Stimulated activated CD8-positive, alpha-beta memory T cell treated with anti-CD3 and anti-CD28 coated beads, Interleukin-12 subunit alpha, Interleukin-12 subunit beta, amount 100 ng/mL, for 4 hours (primary cell): ENCODE data around the gene TRIM2.

Source experiments
- DNase-seq: peaks from one replicate; pipeline ENCODE4 v3.0.0-alpha.2; 2020; ENCODE audit warnings: low read depth

The TRIM2 gene

DNA sequence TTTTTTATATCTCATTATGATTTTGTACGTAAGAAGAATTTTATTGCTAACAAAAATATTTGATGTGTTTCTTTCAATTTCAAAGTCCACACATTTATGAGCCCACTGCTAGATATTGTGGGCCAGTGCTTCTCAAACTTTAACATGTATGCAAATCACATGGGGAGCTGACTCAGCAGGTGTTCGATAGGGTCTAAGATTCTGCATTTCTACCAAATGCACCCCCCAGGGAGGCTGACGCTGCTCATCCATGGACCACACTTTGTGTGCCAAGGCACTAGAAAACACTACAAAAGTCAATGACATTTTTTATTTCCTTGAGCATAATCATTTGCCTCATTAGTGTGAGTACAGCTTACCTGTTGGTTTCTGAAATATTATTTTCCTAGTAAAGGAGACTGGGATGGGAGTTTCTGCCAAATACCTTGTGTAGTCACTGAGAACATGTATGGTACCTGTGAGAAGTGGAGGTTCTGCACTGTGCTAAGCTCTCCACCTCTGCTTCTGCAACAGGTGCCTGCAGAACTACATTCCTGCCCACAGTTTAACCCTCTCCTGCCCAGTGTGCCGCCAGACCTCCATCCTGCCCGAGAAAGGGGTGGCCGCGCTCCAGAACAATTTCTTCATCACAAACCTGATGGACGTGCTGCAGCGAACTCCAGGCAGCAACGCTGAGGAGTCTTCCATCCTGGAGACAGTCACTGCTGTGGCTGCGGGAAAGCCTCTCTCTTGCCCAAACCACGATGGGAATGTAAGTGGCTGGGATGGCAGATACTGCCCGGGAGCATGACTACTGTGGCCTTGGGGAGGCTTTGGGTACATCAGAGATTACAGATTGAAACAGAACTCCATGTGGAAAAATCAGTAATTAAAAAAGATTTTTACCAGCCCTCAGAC is 71.4 kb downstream of the TRIM2 start:
- no peak for DNase-seq

- no peak for DNase-seq
These were observed 72.7 kb downstream of the TRIM2 start for GRCh38 chr4:153276971-153277370.

DNA sequence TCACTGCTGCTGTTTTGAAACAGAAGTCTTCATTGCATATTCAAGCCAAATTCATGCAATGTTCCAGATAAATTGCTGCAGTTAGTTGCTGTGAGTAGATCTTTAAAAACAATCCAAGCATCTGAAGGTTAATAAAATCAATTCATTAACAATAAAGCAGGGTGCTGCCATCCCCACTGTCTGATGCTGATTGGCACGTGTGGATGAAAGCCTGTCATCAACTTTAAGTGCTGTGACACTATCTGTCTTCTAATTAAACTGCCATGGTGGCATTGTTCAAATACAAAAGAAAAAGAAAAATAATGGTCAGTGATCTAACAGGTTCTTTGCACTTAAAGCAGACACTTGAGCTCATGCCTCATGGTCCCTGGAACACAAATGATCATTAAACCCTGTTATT is 77.2 kb downstream of the TRIM2 start:
- no peak for DNase-seq

GRCh38 chr4:153282023-153282422 is 77.8 kb downstream of the TRIM2 start:
- no peak for DNase-seq

DNA sequence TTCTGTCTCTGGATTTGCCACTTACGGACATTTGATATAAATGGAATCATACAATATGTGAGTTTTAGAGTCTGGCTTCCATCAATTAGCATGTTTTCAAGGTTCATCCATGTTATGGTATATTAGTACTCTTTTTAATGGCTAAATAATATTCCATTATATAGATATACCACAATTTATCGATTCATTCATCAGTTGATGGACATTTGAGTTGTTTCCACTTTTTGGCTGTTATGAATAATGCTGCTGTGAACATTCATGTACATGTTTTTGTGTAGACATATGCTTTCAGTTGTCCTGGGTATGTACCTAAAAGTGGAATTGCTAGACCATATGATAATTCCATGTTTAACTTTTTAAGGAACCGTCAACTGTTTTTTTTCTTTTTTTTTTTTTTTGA is 79.0 kb downstream of the TRIM2 start:
- no peak for DNase-seq

- no peak for DNase-seq
These were observed 85.9 kb downstream of the TRIM2 start for GRCh38 chr4:153290134-153290533.

- DNase-seq: no peak
These were observed 87.3 kb downstream of the TRIM2 start for GRCh38 chr4:153291562-153291961.

GRCh38 chr4:153292897-153293741 is 88.9 kb downstream of the TRIM2 start:
- no peak for DNase-seq

DNA sequence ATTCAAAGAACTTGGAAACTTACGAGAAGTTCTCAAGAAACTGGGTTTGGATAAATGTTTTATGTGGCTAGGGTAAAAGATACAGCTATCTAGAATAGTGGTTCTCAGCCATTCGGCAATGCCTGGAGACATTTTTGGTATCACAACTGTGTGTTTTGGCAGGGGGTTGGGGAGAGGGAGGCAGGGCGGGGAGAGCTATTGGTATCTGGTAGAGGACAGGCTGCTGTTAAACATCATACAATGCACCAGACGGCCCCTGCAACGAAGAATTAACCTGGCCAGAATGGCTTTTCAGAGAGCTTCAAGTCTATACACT is 89.5 kb downstream of the TRIM2 start:
- DNase-seq: no peak

DNA sequence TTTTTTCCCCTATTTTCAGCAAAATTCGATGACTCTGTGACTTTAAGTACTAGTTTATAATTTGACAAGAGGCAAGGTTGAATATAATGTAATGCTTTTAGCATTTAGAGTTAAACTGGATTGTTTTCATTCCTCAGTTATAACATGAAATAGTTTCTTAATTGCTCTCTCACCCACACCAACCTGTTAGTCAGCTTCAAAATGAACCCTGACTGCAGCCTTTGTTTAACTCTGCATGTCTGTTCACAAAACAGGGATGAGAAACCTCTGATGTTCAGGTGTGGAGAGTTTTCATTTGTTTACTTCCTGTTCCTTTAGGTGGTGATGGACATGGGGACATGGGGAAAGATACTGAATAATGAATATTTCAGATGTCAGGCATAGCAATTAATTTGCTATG is 90.4 kb downstream of the TRIM2 start:
- no peak for DNase-seq

GRCh38 chr4:153295131-153295755 is 91.0 kb downstream of the TRIM2 start:
- no peak for DNase-seq

DNA sequence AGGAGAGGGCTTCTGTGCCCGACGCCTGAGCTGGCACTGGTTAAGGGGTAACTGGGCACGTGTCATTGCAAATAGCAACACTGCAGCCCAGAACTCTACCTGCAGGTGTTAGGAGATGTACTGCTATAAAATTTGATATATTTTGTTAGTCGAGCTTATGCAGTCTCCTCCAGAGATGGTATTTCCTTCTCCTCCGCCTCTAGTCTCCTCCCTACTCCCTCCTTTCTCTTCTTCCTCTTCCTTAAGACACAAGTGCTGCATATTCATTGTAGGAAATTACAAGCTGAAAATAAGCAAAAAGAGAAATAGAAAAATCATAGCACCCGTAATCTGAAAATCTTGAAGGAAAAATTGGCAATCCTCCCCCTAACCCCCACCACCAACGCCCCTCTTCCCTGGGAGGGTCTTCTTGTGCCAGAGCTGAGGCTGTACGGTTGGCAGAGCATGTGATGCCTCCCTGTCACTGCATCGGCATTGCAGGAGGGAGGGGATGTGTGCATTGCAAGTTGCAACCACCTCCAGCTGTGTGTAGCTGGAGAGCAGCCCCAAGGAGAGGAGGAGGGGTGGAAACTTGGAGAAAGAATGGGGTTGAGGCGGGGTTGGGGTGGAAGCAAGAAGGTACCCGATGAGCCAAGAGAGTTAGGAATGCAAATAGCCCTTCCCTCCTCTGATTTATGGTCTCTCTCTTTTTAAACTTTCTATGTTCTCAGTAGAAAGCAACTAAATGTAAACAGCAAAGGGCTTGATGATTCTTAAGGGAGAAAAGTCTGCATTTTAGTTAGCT is 92.0 kb downstream of the TRIM2 start:
- DNase-seq: no peak

- DNase-seq: no peak
These were observed 92.9 kb downstream of the TRIM2 start for GRCh38 chr4:153297116-153297515.

- DNase-seq: no peak
These were observed 106.5 kb downstream of the TRIM2 start for GRCh38 chr4:153310793-153311192.

- DNase-seq: no peak
These were observed 110.7 kb downstream of the TRIM2 start for GRCh38 chr4:153314915-153315314.

DNA sequence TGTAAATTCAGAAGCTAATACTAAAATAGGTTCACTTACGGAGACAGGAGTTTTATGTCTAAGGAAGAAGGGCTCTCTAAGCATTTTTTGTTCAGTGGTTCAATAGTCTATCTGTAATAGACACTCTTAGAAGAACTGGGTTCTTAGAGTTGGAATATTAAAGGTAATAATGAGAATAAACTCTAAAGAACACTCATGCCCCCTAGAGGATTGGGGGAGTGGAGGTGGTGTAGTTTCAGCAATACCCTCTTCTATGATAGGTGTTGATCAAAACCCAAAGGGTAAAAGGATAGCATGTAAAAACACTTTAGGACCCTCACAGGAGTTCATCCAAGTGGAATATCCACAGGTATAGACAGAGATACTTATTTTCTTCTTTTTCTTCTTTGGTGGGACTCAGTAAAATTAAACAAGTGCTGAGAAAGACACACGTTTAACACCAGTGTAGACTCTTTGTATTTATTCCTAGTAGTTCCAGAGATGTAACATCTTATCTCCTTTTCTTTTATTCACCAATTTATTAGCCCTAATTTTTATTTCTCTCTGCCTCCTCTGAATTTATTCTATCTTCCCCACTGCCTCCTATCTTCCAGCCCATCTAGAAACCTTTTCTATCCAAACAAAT is 114.6 kb downstream of the TRIM2 start:
- no peak for DNase-seq

- no peak for DNase-seq
These were observed 118.5 kb downstream of the TRIM2 start for GRCh38 chr4:153322791-153323190.

DNA sequence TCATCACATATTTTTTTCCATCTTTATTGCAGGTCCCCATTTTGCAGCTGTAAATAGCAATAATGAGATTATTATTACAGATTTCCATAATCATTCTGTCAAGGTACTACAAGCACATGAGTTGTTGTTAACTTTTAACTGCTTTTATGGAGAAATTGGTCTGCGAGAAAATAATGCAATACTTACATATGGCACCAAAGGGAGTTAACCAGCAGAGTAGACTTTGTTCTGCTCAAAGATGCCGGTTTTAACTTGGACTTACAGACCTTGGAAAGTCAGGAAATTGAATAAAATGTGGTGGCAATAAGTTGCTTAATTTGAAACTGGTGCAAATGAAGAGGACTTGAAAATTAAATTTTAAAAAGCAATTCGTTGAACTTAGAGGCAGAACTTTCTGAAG is 119.8 kb downstream of the TRIM2 start:
- DNase-seq: no peak

DNA sequence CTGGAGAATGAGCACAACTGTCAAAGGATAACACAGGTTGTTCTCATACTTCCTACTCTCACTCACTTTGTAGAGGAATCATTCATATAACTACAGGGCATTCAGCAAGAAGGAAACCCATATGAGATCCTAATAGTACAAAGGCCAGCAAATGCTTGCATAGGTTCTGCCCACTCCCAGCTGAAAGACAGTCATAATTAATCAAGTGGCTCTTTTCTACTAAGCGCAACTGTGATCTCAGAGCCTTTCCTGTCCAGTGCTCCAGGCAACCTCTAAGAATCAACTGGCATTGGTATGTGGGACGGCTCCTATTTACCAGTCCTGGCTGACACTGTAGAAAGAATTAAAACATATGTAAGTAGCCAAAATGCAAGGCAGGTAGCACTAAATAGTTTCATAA is 121.3 kb downstream of the TRIM2 start:
- DNase-seq: no peak

DNA sequence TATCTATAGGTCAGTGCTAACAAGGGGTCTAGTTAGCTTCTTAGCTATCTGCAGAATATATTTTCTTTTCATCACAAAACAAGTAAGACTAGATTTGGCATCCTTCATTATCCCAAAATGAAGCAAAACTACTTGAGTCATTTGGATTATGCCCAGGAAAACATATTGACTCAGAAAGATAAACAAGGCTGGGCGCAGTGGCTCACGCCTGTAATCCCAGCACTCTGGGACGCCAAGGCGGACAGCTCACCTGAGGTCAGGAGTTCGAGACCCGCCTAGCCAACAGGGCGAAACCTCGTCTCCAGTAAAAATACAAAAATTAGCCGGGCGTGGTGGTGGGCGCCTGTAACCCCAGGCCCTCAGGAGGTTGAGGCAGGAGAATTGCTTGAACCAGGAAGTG is 122.3 kb downstream of the TRIM2 start:
- DNase-seq: no peak

GRCh38 chr4:153327247-153327646 is 123.0 kb downstream of the TRIM2 start:
- no peak for DNase-seq

DNA sequence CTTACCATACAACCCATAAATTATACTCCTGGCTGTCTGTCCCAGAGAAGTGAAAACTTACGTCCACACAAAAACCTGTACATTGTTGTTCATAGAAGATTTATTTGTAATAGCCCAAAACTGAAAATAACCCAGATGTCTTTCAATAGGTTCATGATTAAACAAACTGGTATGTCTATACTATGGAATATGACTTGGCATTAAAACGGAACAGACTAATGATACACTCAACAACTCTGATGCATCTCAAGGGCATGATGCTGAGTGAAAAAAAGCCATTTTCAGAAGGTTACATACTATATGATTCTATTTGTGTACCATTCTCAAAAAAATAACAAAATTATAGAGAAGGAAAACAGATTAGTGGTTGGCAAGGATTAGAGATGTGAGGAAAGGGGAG is 128.7 kb downstream of the TRIM2 start:
- DNase-seq: no peak
